Posterior cingulate gyrus (tissue), 11 donors: ENCODE measurements around the gene RASA2.
"Not testable (repeated sequence)": the region's sequence is repeated elsewhere in the genome, so short reads cannot be mapped to it uniquely, and the experiment has no call there.

Experiments
- DNase-seq, 10 donors: peaks; one replicate each; pipeline versions ENCODE4 v3.0.0 to v3.0.0-alpha.2; 2020 to 2021; ENCODE audit warnings: mixed read lengths in 3 of 10
- intact Hi-C: fragments of 100-400 bp; cut with DNase I; formaldehyde crosslinking; loops from one replicate; pipeline ENCODE4 v1.15.1; 2023

The RASA2 gene

GRCh38 chr3:141489203-141489602, 2.4 kb downstream of the RASA2 start:
- DNase-seq = no peak
- intact Hi-C loops = no loop called here

GRCh38 chr3:141491081-141491480, 4.3 kb downstream of the RASA2 start:
- intact Hi-C loops = no loop called here
- DNase-seq = no peak

GRCh38 chr3:141491929-141492328, 5.1 kb downstream of the RASA2 start:
- DNase-seq = no peak
- intact Hi-C loops = no loop called here

GRCh38 chr3:141493184-141493583, 6.4 kb downstream of the RASA2 start:
- intact Hi-C loops = no loop called here
- DNase-seq = no peak

GRCh38 chr3:141497589-141497988, 10.8 kb downstream of the RASA2 start:
- intact Hi-C loops, DNase-seq: not testable (repeated sequence)

- intact Hi-C loops = no loop called here
- no peak for DNase-seq
These were observed 11.9 kb downstream of the RASA2 start for GRCh38 chr3:141498598-141499223.

- intact Hi-C loops = no loop called here
These were observed 12.5 kb downstream of the RASA2 start for GRCh38 chr3:141499284-141499683.

GRCh38 chr3:141499965-141500364, 13.1 kb downstream of the RASA2 start:
- intact Hi-C loops = no loop called here
- DNase-seq = no peak

More at GRCh38 chr3:141499284-141499683, 12.5 kb downstream of the RASA2 start:
- no peak for DNase-seq

- intact Hi-C loops = no loop called here
- no peak for DNase-seq
These were observed 13.6 kb downstream of the RASA2 start for GRCh38 chr3:141500397-141500796.

- intact Hi-C loops = no loop called here
- DNase-seq = no peak
These were observed 18.3 kb downstream of the RASA2 start for GRCh38 chr3:141505166-141505565.

- DNase-seq = no peak
- intact Hi-C loops = no loop called here
These were observed 19.2 kb downstream of the RASA2 start for GRCh38 chr3:141506071-141506470.

GRCh38 chr3:141507392-141508066, 20.7 kb downstream of the RASA2 start:
- no peak for DNase-seq
- intact Hi-C loops = no loop called here

- no peak for DNase-seq
- intact Hi-C loops = no loop called here
These were observed 21.2 kb downstream of the RASA2 start for GRCh38 chr3:141508067-141508436.

GRCh38 chr3:141511361-141511760, 24.5 kb downstream of the RASA2 start:
- DNase-seq = no peak
- intact Hi-C loops = no loop called here

GRCh38 chr3:141514382-141514781, 27.6 kb downstream of the RASA2 start:
- DNase-seq = no peak
- intact Hi-C loops = no loop called here

- DNase-seq = no peak
- intact Hi-C loops = no loop called here
These were observed 32.8 kb downstream of the RASA2 start for GRCh38 chr3:141519587-141519986.

- no peak for DNase-seq
- intact Hi-C loops = no loop called here
These were observed 35.0 kb downstream of the RASA2 start for GRCh38 chr3:141521781-141522180.

GRCh38 chr3:141523615-141524375, 37.0 kb downstream of the RASA2 start:
- intact Hi-C loops = no loop called here

GRCh38 chr3:141524988-141525387, 38.2 kb downstream of the RASA2 start:
- DNase-seq = no peak
- intact Hi-C loops = no loop called here

More at GRCh38 chr3:141523615-141524375, 37.0 kb downstream of the RASA2 start:
- no peak for DNase-seq

GRCh38 chr3:141525814-141526213, 39.0 kb downstream of the RASA2 start:
- intact Hi-C loops = no loop called here
- no peak for DNase-seq

GRCh38 chr3:141526709-141527108, 39.9 kb downstream of the RASA2 start:
- DNase-seq = no peak
- intact Hi-C loops = no loop called here

- DNase-seq = no peak
- intact Hi-C loops = no loop called here
These were observed 42.0 kb downstream of the RASA2 start for GRCh38 chr3:141528800-141529199.
